GM06990 (cell line): Measurements from ENCODE around the gene SNAPIN.

Source experiments
- DNase-seq: peaks from one replicate; pipeline ENCODE4 v3.0.0-alpha.2; 2011; ENCODE audit not compliant: insufficient read length; ENCODE audit errors: extremely low read depth
- H3K27me3 ChIP-seq: replicated peaks from 2 replicates; pipeline ENCODE4 v1.6.0; 2011; ENCODE audit warnings: low read length; ENCODE audit not compliant: control insufficient read depth, insufficient read depth
- H3K36me3 ChIP-seq: 2 replicates; pipeline ENCODE4 v1.5.1; 2011; ENCODE audit warnings: low read length; ENCODE audit not compliant: control insufficient read depth, insufficient read depth
- H3K4me3 ChIP-seq: replicated peaks from 2 replicates; pipeline ENCODE4 v1.5.1; 2011; ENCODE audit warnings: low read depth, mild to moderate bottlenecking, control low read depth, low read length
- CTCF ChIP-seq: IDR thresholded peaks from 2 replicates; pipeline ENCODE4 v1.5.1; 2011; ENCODE audit warnings: low read length, control low read depth, mild to moderate bottlenecking, inconsistent platforms; ENCODE audit not compliant: insufficient read depth, poor library complexity, severe bottlenecking

SNAPIN gene

GRCh38 chr1:153699768-153700167 lies 41.3 kb downstream of the SNAPIN start:
- Histone ChIP-seq H3K4me3 (no peak overlapping the region), H3K36me3 (no peaks in the 10 kb centered on the region), H3K27me3 (no peaks in the 10 kb centered on the region)
- no peak for DNase-seq
- no peak for TF ChIP-seq CTCF

DNA sequence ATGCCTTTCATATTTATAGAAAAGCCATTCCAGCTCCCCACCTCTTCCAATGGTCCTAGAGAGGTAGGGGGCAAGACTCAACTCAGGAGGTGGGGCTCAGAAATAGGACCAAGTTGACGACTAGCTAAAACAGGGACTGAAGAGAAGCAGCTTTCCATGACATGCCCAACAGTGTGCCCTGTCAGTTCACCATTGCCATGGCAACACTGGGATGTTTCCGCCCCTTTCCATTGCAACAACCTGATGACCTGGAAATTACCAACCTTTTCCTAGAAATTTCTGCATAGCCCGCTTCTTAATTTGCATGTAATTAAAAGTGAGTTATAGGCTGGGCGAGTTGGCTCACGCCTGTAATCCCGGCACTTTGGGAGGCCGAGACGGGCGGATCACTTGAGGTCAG lies 47.0 kb downstream of the SNAPIN start:
- DNase-seq, result no peak
- Histone ChIP-seq H3K4me3 (no peak overlapping the region), H3K36me3 (no peaks in the 10 kb centered on the region), H3K27me3 (no peaks in the 10 kb centered on the region)
- no peak for TF ChIP-seq CTCF

DNA sequence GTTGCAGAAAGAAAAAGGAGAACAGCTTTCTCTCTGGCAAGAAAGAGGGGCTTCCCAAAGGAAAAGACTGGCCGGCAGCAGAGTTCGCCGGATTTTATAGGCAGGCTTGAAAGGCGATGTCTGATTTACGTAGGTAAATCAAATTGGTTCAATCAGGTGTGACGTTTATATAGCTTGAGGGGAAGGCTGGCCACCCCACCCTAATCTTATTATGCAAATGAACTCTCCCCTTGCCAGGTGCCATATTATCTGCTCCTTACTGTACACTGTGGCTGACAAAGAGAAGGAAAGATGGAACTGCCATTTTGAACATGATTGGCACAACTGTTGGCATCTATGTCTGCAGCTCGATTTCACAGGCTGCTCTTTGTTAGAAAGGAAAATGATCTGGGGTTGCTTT lies 52.5 kb downstream of the SNAPIN start:
- no peak for TF ChIP-seq CTCF
- no peak for DNase-seq
- Histone ChIP-seq H3K27me3 (no peaks in the 10 kb centered on the region), H3K36me3 (no peaks in the 10 kb centered on the region), H3K4me3 (no peak overlapping the region)
